Measurements from ENCODE around the gene P2RY4.
"Not testable (repeated sequence)": the region's sequence is repeated elsewhere in the genome, so short reads cannot be mapped to it uniquely, and the experiment has no call there.

Gene P2RY4

DNA sequence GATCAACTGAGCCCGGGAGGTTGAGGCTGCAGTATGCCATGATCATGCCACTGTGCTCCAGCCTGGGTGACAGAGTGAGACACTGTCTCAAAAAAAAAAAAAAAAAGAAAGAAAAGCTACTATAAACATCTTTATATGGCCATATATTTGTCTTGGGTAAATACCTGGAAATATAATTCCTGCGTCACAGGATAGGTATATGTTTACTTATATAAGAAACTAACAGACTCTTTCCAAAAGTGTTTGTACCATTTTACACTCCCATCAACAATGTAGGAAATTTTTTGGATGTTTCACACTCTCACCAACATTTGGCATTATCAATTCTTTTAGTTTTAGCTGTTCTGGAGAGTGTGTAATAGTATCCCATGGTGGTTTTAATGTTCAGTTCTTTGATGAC, 12.8 kb downstream of the P2RY4 start:
- H3K4me3 ChIP-seq (ENCODE audit: low read depth, low read length), result no peak overlapping the region
- in situ Hi-C loops (cut with HindIII; ENCODE audit: low sequenced_read_pairs), result no loop called here
- TF ChIP-seq, protein P1, sequence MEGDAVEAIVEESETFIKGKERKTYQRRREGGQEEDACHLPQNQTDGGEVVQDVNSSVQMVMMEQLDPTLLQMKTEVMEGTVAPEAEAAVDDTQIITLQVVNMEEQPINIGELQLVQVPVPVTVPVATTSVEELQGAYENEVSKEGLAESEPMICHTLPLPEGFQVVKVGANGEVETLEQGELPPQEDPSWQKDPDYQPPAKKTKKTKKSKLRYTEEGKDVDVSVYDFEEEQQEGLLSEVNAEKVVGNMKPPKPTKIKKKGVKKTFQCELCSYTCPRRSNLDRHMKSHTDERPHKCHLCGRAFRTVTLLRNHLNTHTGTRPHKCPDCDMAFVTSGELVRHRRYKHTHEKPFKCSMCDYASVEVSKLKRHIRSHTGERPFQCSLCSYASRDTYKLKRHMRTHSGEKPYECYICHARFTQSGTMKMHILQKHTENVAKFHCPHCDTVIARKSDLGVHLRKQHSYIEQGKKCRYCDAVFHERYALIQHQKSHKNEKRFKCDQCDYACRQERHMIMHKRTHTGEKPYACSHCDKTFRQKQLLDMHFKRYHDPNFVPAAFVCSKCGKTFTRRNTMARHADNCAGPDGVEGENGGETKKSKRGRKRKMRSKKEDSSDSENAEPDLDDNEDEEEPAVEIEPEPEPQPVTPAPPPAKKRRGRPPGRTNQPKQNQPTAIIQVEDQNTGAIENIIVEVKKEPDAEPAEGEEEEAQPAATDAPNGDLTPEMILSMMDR (IDR thresholded peaks at IDR 0.05; ENCODE audit: low read depth, low read length), result no peak
- no peak for DNase-seq (ENCODE audit: low read depth, low spot score)

DNA sequence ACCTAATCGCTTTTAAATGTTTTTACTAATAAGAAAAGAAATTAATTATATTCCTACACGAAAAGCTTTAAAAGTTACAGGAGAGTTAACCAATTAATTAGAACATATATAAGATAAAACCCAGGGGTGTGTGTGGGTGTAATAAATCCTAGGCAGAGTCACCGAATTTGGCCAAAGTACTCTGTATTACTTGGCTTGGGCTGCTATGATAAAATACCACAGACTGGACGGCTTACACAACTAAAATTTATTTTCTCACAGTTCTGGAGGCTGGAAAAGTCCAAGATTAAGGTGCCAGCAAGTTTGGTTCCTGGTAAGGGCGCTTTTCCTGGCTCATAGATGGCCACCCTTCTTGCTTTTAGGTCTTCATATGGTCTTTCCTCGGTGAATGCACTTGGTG, 15.1 kb downstream of the P2RY4 start:
- DNase-seq (ENCODE audit: low read depth, low spot score), result no peak
- TF ChIP-seq, protein P1 (IDR thresholded peaks at IDR 0.05; ENCODE audit: low read depth, low read length), result no peak
- in situ Hi-C loops (cut with HindIII; ENCODE audit: low sequenced_read_pairs), result no loop called here
- H3K4me3 ChIP-seq (ENCODE audit: low read depth, low read length), result no peak overlapping the region

DNA sequence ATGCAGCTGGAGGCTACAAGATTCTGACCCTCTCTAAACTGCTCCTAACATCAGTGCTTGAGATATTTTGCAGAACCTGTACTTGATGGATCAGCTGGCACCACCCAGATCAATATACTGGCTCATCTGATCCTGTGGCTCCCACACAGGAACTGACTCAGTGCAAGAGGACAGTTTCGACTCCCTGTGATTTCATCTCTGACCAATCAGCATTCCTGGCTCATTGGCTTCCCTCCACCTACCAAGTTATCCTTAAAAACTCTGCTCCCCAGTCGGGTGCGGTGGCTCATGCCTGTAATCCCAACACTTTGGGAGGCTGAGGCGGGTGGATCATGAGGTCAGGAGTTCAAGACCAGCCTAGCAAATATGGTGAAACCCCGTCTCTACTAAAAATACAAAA, 16.4 kb downstream of the P2RY4 start:
- in situ Hi-C loops (cut with HindIII; ENCODE audit: low sequenced_read_pairs); DNase-seq (ENCODE audit: low read depth, low spot score); H3K4me3 ChIP-seq (ENCODE audit: low read depth, low read length): not testable (repeated sequence)

DNA sequence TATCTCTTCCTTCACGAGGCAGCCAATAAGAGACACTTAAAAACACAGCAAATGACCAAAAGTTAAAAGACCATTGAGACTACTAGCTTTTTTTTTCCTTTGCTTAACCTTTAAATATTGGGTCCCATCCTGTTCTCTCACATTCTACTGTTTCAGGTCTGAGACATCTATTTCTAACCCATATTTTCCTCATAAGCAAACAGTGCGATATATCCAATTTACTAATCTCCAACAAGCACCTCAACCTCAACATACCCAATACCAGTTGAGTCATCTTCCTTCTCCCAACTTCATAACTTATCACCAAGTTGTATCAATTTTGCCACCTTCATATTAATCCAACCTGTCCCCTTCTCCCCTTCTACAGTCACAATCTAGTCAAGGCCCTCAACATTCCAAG, 18.5 kb downstream of the P2RY4 start:
- H3K4me3 ChIP-seq (ENCODE audit: low read depth, low read length), result no peak overlapping the region
- DNase-seq (ENCODE audit: low read depth, low spot score), result no peak
- in situ Hi-C loops (cut with HindIII; ENCODE audit: low sequenced_read_pairs), result no loop called here
- TF ChIP-seq, protein P1 (IDR thresholded peaks at IDR 0.05; ENCODE audit: low read depth, low read length), result no peak

DNA sequence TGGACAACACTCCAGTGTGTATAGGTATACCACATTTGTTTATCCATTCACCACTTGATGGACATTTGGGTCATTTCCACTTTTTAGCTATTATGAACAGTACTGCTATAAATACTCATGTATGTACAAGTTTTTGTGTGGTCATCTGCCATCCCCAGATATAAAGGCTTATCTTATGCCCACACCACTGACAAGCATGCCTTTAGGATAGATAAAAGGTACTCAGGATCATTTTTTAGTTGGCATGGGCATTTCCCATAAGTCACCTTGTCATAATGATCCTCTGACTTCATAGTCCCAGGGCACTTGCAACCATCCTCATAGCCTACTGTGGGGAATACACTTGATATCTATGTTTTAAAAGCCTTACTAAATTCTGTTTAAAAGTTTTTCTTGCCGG, 19.3 kb downstream of the P2RY4 start:
- no peak for DNase-seq (ENCODE audit: low read depth, low spot score)
- in situ Hi-C loops (cut with HindIII; ENCODE audit: low sequenced_read_pairs), result no loop called here
- H3K4me3 ChIP-seq (ENCODE audit: low read depth, low read length), result no peak overlapping the region
- TF ChIP-seq, protein P1 (IDR thresholded peaks at IDR 0.05; ENCODE audit: low read depth, low read length), result no peak

DNA sequence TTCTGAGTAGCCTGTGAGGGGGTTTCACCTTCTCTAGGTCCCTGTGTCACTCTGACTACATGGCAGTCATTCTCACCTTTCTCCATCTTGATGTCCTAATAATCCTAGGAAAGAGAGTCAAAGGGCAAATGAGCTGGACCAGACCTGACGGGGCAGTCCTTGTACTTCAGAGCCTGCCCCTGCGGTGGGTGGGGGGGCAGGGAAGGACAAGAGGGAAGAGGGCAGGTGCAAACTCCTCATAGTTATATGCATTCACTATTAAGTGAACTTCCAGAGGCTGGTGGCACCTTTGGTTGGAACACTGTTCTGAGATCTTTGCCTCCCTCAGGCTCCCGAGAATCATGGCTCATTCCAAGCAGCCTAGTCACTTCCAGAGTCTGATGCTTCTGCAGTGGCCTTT, 25.6 kb downstream of the P2RY4 start, which contains the start of gene AWAT1:
Gene AWAT1 (plus strand): TSS at position 301 of the 400 bp plus-strand sequence. CDS start 41 bp downstream, at position 342.
- in situ Hi-C loops (cut with HindIII; ENCODE audit: low sequenced_read_pairs), result no loop called here
- no peak for DNase-seq (ENCODE audit: low read depth, low spot score)
- TF ChIP-seq, protein P1 (IDR thresholded peaks at IDR 0.05; ENCODE audit: low read depth, low read length), result no peak
- H3K4me3 ChIP-seq (ENCODE audit: low read depth, low read length), result no peak within 1 kb of the TSS

DNA sequence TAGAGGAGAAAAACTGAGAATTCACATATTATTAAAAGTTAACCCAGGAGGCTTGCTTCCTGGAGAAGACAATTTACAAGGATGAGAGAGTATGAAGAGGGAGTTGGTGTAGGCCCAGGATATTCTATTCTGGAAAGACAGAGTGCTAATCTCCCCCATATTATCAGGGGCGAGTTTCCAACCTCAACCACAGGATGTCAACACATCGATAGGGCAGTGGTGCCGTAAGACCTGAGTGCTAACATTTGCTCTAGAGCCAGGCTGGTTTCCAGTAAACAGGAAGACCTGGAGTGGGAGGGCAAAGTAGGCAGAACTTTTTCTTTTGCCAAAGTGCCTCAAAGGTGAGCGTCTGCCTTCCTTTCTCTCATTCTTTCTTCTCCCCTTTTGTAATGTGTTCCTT, 28.3 kb downstream of the P2RY4 start:
- no peak overlapping the region for H3K4me3 ChIP-seq (ENCODE audit: low read depth, low read length)
- in situ Hi-C loops (cut with HindIII; ENCODE audit: low sequenced_read_pairs), result no loop called here
- TF ChIP-seq, protein P1 (IDR thresholded peaks at IDR 0.05; ENCODE audit: low read depth, low read length), result no peak
- DNase-seq (ENCODE audit: low read depth, low spot score), result no peak

Measured in astrocyte of the spinal cord (primary cell).